Stimulated activated naive CD8-positive, alpha-beta T cell treated with anti-CD3 and anti-CD28 coated beads, Interleukin-15, Interleukin-2, amounts not matched to agents 100 ng/mL and 50 ng/mL, for 24 hours (primary cell): Measurements from ENCODE around the gene MBTD1.
"Not testable (repeated sequence)": the region's sequence is repeated elsewhere in the genome, so short reads cannot be mapped to it uniquely, and the experiment has no call there.

Experiments
- H3K27ac Mint-ChIP-seq: one replicate; pipeline ENCODE4 v1.8.0; 2021; ENCODE audit warnings: mild to moderate bottlenecking, mixed read lengths
- H3K27me3 Mint-ChIP-seq: one replicate; pipeline ENCODE4 v1.8.0; 2021; ENCODE audit warnings: mixed read lengths
- H3K36me3 Mint-ChIP-seq: one replicate; pipeline ENCODE4 v1.8.0; 2021; ENCODE audit warnings: low read depth, mixed read lengths
- H3K4me1 Mint-ChIP-seq: one replicate; pipeline ENCODE4 v1.8.0; 2021; ENCODE audit warnings: low read depth, mixed read lengths
- H3K4me3 Mint-ChIP-seq: one replicate; pipeline ENCODE4 v1.8.0; 2021; ENCODE audit warnings: mild to moderate bottlenecking, mixed read lengths
- H3K9me3 Mint-ChIP-seq: one replicate; pipeline ENCODE4 v1.8.0; 2021; ENCODE audit warnings: mixed read lengths

The MBTD1 gene

GRCh38 chr17:51188271-51188833, 71.5 kb downstream of the MBTD1 start:
- Mint-ChIP-seq H3K4me1 (no peaks in the 10 kb centered on the region), H3K9me3 (no peaks in the 10 kb centered on the region), H3K36me3 (peaks cover 56% of the 10 kb centered on the region), H3K27ac (no peak overlapping the region), H3K27me3 (no peaks in the 10 kb centered on the region), H3K4me3 (no peak overlapping the region)

- H3K4me3 Mint-ChIP-seq = no peak overlapping the region
Observed at GRCh38 chr17:51185763-51186332, 74.0 kb downstream of the MBTD1 start.

GRCh38 chr17:51184124-51184523, 75.7 kb downstream of the MBTD1 start:
- H3K27ac Mint-ChIP-seq = no peak overlapping the region

More at GRCh38 chr17:51185763-51186332, 74.0 kb downstream of the MBTD1 start:
- no peaks in the 10 kb centered on the region for H3K9me3 Mint-ChIP-seq
- no peak overlapping the region for H3K27ac Mint-ChIP-seq
- peaks cover 53% of the 10 kb centered on the region for H3K36me3 Mint-ChIP-seq
- H3K4me1 Mint-ChIP-seq = no peaks in the 10 kb centered on the region
- H3K27me3 Mint-ChIP-seq = no peaks in the 10 kb centered on the region

GRCh38 chr17:51180486-51180885, 79.4 kb downstream of the MBTD1 start:
- Mint-ChIP-seq H3K27ac (no peak overlapping the region), H3K9me3 (no peaks in the 10 kb centered on the region)

More at GRCh38 chr17:51184124-51184523, 75.7 kb downstream of the MBTD1 start:
- H3K4me3 Mint-ChIP-seq = no peak overlapping the region
- H3K27me3 Mint-ChIP-seq = no peaks in the 10 kb centered on the region
- no peaks in the 10 kb centered on the region for H3K4me1 Mint-ChIP-seq
- H3K9me3 Mint-ChIP-seq = no peaks in the 10 kb centered on the region
- H3K36me3 Mint-ChIP-seq = peaks cover 51% of the 10 kb centered on the region

GRCh38 chr17:51172030-51172429, 87.8 kb downstream of the MBTD1 start:
- H3K27ac Mint-ChIP-seq, H3K9me3 Mint-ChIP-seq, H3K4me3 Mint-ChIP-seq, H3K27me3 Mint-ChIP-seq: not testable (repeated sequence)
- peaks cover 29% of the 10 kb centered on the region for H3K4me1 Mint-ChIP-seq
- H3K36me3 Mint-ChIP-seq = peaks cover 63% of the 10 kb centered on the region

More at GRCh38 chr17:51180486-51180885, 79.4 kb downstream of the MBTD1 start:
- no peak overlapping the region for H3K4me3 Mint-ChIP-seq
- H3K4me1 Mint-ChIP-seq = no peaks in the 10 kb centered on the region
- no peaks in the 10 kb centered on the region for H3K27me3 Mint-ChIP-seq
- H3K36me3 Mint-ChIP-seq = peaks cover 38% of the 10 kb centered on the region

GRCh38 chr17:51170736-51171135, 89.1 kb downstream of the MBTD1 start:
- H3K9me3 Mint-ChIP-seq = no peaks in the 10 kb centered on the region
- H3K36me3 Mint-ChIP-seq = peaks cover 65% of the 10 kb centered on the region
- H3K4me3 Mint-ChIP-seq = no peak overlapping the region
- peak overlapping the region; percentile 24 for H3K27ac Mint-ChIP-seq
- peaks cover 33% of the 10 kb centered on the region for H3K4me1 Mint-ChIP-seq
- H3K27me3 Mint-ChIP-seq = no peaks in the 10 kb centered on the region

- H3K4me1 Mint-ChIP-seq = peaks cover 45% of the 10 kb centered on the region
- H3K27ac Mint-ChIP-seq = peak overlapping the region; percentile 80
- H3K9me3 Mint-ChIP-seq = no peaks in the 10 kb centered on the region
- H3K4me3 Mint-ChIP-seq = peak overlapping the region; percentile 46
- H3K36me3 Mint-ChIP-seq = peaks cover 63% of the 10 kb centered on the region
- H3K27me3 Mint-ChIP-seq = no peaks in the 10 kb centered on the region
Observed at GRCh38 chr17:51169340-51169739, 90.5 kb downstream of the MBTD1 start.

- Mint-ChIP-seq H3K27me3 (no peaks in the 10 kb centered on the region), H3K4me1 (peaks cover 45% of the 10 kb centered on the region), H3K4me3 (peak overlapping the region; percentile 95), H3K9me3 (no peaks in the 10 kb centered on the region), H3K36me3 (peaks cover 59% of the 10 kb centered on the region), H3K27ac (peak overlapping the region; percentile 97)
Observed at GRCh38 chr17:51166987-51167931, 92.6 kb downstream of the MBTD1 start.

- Mint-ChIP-seq H3K4me3 (peak within 1 kb of the TSS; percentile 95), H3K27me3 (no peaks in the 10 kb centered on the region), H3K4me1 (peaks cover 45% of the 10 kb centered on the region), H3K27ac (peak within 1 kb of the TSS; percentile 97), H3K9me3 (no peaks in the 10 kb centered on the region), H3K36me3 (peaks cover 62% of the 10 kb centered on the region)
Observed at GRCh38 chr17:51166198-51166986, 93.5 kb downstream of the MBTD1 start, which contains the start of gene NME2. Gene NME2, plus strand, starts transcription at chr17:51166411. Its CDS starts 420 bp downstream, at chr17:51166831.

- Mint-ChIP-seq H3K27ac (peak overlapping the region; percentile 95), H3K36me3 (peaks cover 62% of the 10 kb centered on the region), H3K27me3 (no peaks in the 10 kb centered on the region), H3K4me3 (peak overlapping the region; percentile 84), H3K4me1 (peaks cover 41% of the 10 kb centered on the region), H3K9me3 (no peaks in the 10 kb centered on the region)
Observed at GRCh38 chr17:51165680-51166197, 94.1 kb downstream of the MBTD1 start.

GRCh38 chr17:51164911-51165679, 94.8 kb downstream of the MBTD1 start:
- H3K36me3 Mint-ChIP-seq = peaks cover 64% of the 10 kb centered on the region
- no peaks in the 10 kb centered on the region for H3K9me3 Mint-ChIP-seq
- H3K27ac Mint-ChIP-seq = peak overlapping the region; percentile 95
- H3K27me3 Mint-ChIP-seq = no peaks in the 10 kb centered on the region
- peaks cover 41% of the 10 kb centered on the region for H3K4me1 Mint-ChIP-seq
- H3K4me3 Mint-ChIP-seq = peak overlapping the region; percentile 84

GRCh38 chr17:51161541-51161940, 98.3 kb downstream of the MBTD1 start:
- no peaks in the 10 kb centered on the region for H3K9me3 Mint-ChIP-seq
- H3K27me3 Mint-ChIP-seq = no peaks in the 10 kb centered on the region
- peaks cover 26% of the 10 kb centered on the region for H3K4me1 Mint-ChIP-seq
- H3K4me3 Mint-ChIP-seq = no peak overlapping the region
- H3K27ac Mint-ChIP-seq = no peak overlapping the region
- peaks cover 65% of the 10 kb centered on the region for H3K36me3 Mint-ChIP-seq

GRCh38 chr17:51159604-51160003, 100.2 kb downstream of the MBTD1 start:
- Mint-ChIP-seq H3K27ac (no peak overlapping the region), H3K9me3 (no peaks in the 10 kb centered on the region)

GRCh38 chr17:51155416-51155815, 104.4 kb downstream of the MBTD1 start:
- peak overlapping the region; percentile 72 for H3K27ac Mint-ChIP-seq
- no peaks in the 10 kb centered on the region for H3K27me3 Mint-ChIP-seq
- H3K36me3 Mint-ChIP-seq = peaks cover 33% of the 10 kb centered on the region
- H3K9me3 Mint-ChIP-seq = no peaks in the 10 kb centered on the region
- peaks cover 11% of the 10 kb centered on the region for H3K4me1 Mint-ChIP-seq
- H3K4me3 Mint-ChIP-seq = no peak overlapping the region

More at GRCh38 chr17:51159604-51160003, 100.2 kb downstream of the MBTD1 start:
- no peaks in the 10 kb centered on the region for H3K27me3 Mint-ChIP-seq
- H3K4me1 Mint-ChIP-seq = peaks cover 11% of the 10 kb centered on the region
- H3K36me3 Mint-ChIP-seq = peaks cover 57% of the 10 kb centered on the region
- H3K4me3 Mint-ChIP-seq = no peak overlapping the region
